ENCODE data around the gene ERCC6L2.

- TF ChIP-seq ZNF592 (IDR thresholded peaks at IDR 0.05) (no peak), CTCF (IDR thresholded peaks at IDR 0.05 in 2 of 3, conservative IDR thresholded peaks at IDR 0.05 in 1 of 3; ENCODE audit: control insufficient read depth in 2 of 3, extremely low read depth in 1 of 3, insufficient read depth in 1 of 3, low read depth in 3 of 3, low read length in 3 of 3) (no peak), MYC (IDR thresholded peaks at IDR 0.05; ENCODE audit: insufficient read depth, insufficient read length, insufficient replicate concordance, low read length, severe bottlenecking) (no peak), GABPA (IDR thresholded peaks at IDR 0.05; ENCODE audit: low read depth) (no peak), BHLHE40 (IDR thresholded peaks at IDR 0.05; ENCODE audit: borderline replicate concordance in 1 of 2, low read depth in 2 of 2, low read length in 1 of 2) (no peak), JUNB (IDR thresholded peaks at IDR 0.05) (no peak), SP1 (IDR thresholded peaks at IDR 0.05; ENCODE audit: low read depth, low read length) (no peak), CREB1 (IDR thresholded peaks at IDR 0.05; ENCODE audit: low read depth) (no peak), ATF2 (IDR thresholded peaks at IDR 0.05; ENCODE audit: low read length) (no peak), BRCA1 (IDR thresholded peaks at IDR 0.05; ENCODE audit: low read depth, low read length) (no peak)
These were observed 130.9 kb downstream of the ERCC6L2 start for GRCh38 chr9:96006296-96006879.

Data from GM12878 (cell line).